ENCODE measurements around the gene HHIPL1. TPM values are rescaled to one million over a fixed set of nuclear protein-coding genes. Genes with fewer than 3 reads are reported as not detected.

HHIPL1 gene
- total and polyA plus RNA-seq, 2 of the 8 experiments (the other 6 are each of a cell fraction or from before 2014, with no cell fraction given) = 1.5 to 2.6 TPM

GRCh38 chr14:99656171-99656570, 11.2 kb downstream of the HHIPL1 start (continued):
- TF ChIP-seq ATF2 (IDR thresholded peaks at IDR 0.05; ENCODE audit: low read length) = no peak

Measured in H1 (cell line).